Mesodermal cell (in vitro differentiated cells): ENCODE data around the gene MYOF.

Source experiments
- H3K27ac ChIP-seq: 2 replicates; pipeline ENCODE4 v1.7.0; 2013; ENCODE audit warnings: mild to moderate bottlenecking, low read depth, low read length, moderate library complexity; ENCODE audit not compliant: severe bottlenecking
- H3K36me3 ChIP-seq: 2 replicates; pipeline ENCODE4 v1.7.1; 2013; ENCODE audit warnings: mild to moderate bottlenecking, low read length, moderate library complexity; ENCODE audit not compliant: control insufficient read depth, insufficient read depth
- H3K4me1 ChIP-seq: one replicate; pipeline ENCODE4 v1.7.1; 2013; ENCODE audit warnings: mild to moderate bottlenecking, low read length; ENCODE audit not compliant: insufficient read depth, control insufficient read depth, poor library complexity, severe bottlenecking
- H3K4me3 ChIP-seq: 2 replicates; pipeline ENCODE4 v1.7.0; 2013; ENCODE audit warnings: low read length, control low read depth, mild to moderate bottlenecking; ENCODE audit not compliant: insufficient read depth, poor library complexity, severe bottlenecking; ENCODE audit errors: extremely low read depth
- H3K9me3 ChIP-seq: 2 replicates; pipeline ENCODE4 v1.7.1; 2013; ENCODE audit warnings: mild to moderate bottlenecking, low read length, moderate library complexity; ENCODE audit not compliant: control insufficient read depth
- WGBS, 2 experiments: methylation state at CpG; one replicate each; pipeline ENCODE4 v1.1.5; 2013; ENCODE audit warnings: missing lambda C conversion rate in 2 of 2; ENCODE audit not compliant: insufficient coverage in 2 of 2; 5-methylcytosine and 5-hydroxymethylcytosine counted together

Gene MYOF

GRCh38 chr10:93346108-93346507 is 136.0 kb downstream of the MYOF start:
- H3K9me3 ChIP-seq: no peaks in the 10 kb centered on the region
- H3K36me3 ChIP-seq: peaks cover 89% of the 10 kb centered on the region
- WGBS, 2 experiments: 70 to 92% methylated on average over 2 of the region's 3 CpGs
- H3K4me3 ChIP-seq: no peak overlapping the region
- peaks cover 4% of the 10 kb centered on the region for H3K4me1 ChIP-seq
- no peak overlapping the region for H3K27ac ChIP-seq

- Histone ChIP-seq H3K4me1 (peaks cover 4% of the 10 kb centered on the region), H3K4me3 (no peak overlapping the region), H3K36me3 (peaks cover 82% of the 10 kb centered on the region), H3K9me3 (no peaks in the 10 kb centered on the region), H3K27ac (no peak overlapping the region)
- 100% methylated on average over 1 of the region's 3 CpGs; no CpG with 5 or more reads in 1 of the 2 experiments for whole genome bisulfite sequencing, 2 experiments
Measured at GRCh38 chr10:93344691-93345090, 137.4 kb downstream of the MYOF start.

GRCh38 chr10:93342921-93343320 is 139.2 kb downstream of the MYOF start:
- Histone ChIP-seq H3K4me1 (peaks cover 4% of the 10 kb centered on the region), H3K27ac (no peak overlapping the region), H3K36me3 (peaks cover 80% of the 10 kb centered on the region), H3K4me3 (no peak overlapping the region), H3K9me3 (no peaks in the 10 kb centered on the region)
- WGBS, 2 experiments: 86 to 100% methylated on average over 1 to 2 of the region's 3 CpGs

- Histone ChIP-seq H3K36me3 (peaks cover 80% of the 10 kb centered on the region), H3K9me3 (no peaks in the 10 kb centered on the region), H3K4me1 (peaks cover 4% of the 10 kb centered on the region), H3K27ac (no peak overlapping the region), H3K4me3 (no peak overlapping the region)
- 83% methylated on average over 1 of the region's 4 CpGs; no CpG with 5 or more reads in 1 of the 2 experiments for WGBS, 2 experiments
Measured at GRCh38 chr10:93342366-93342765, 139.8 kb downstream of the MYOF start.

- peaks cover 14% of the 10 kb centered on the region for H3K4me1 ChIP-seq
- no peaks in the 10 kb centered on the region for H3K9me3 ChIP-seq
- 85 to 94% methylated on average over 7 of the region's 7 CpGs for WGBS, 2 experiments
- H3K36me3 ChIP-seq: peaks cover 85% of the 10 kb centered on the region
- H3K27ac ChIP-seq: no peak overlapping the region
- H3K4me3 ChIP-seq: no peak overlapping the region
Measured at GRCh38 chr10:93337309-93337721, 144.8 kb downstream of the MYOF start.

GRCh38 chr10:93336678-93337077 is 145.5 kb downstream of the MYOF start:
- WGBS, 2 experiments: 100% methylated on average over 1 of the region's 1 CpG; no CpG with 5 or more reads in 1 of the 2 experiments
- peaks cover 84% of the 10 kb centered on the region for H3K36me3 ChIP-seq
- H3K4me1 ChIP-seq: peaks cover 14% of the 10 kb centered on the region

GRCh38 chr10:93336110-93336509 is 146.0 kb downstream of the MYOF start:
- no peaks in the 10 kb centered on the region for H3K9me3 ChIP-seq
- H3K4me1 ChIP-seq: peaks cover 14% of the 10 kb centered on the region
- H3K36me3 ChIP-seq: peaks cover 85% of the 10 kb centered on the region
- WGBS, 2 experiments: 100% methylated on average over 4 to 5 of the region's 6 CpGs
- no peak overlapping the region for H3K4me3 ChIP-seq
- no peak overlapping the region for H3K27ac ChIP-seq

More at GRCh38 chr10:93336678-93337077, 145.5 kb downstream of the MYOF start:
- Histone ChIP-seq H3K9me3 (no peaks in the 10 kb centered on the region), H3K4me3 (no peak overlapping the region), H3K27ac (no peak overlapping the region)

- peaks cover 14% of the 10 kb centered on the region for H3K4me1 ChIP-seq
- 83 to 85% methylated on average over 8 of the region's 9 CpGs for WGBS, 2 experiments
- peaks cover 90% of the 10 kb centered on the region for H3K36me3 ChIP-seq
- H3K27ac ChIP-seq: no peak overlapping the region
- H3K9me3 ChIP-seq: no peaks in the 10 kb centered on the region
- H3K4me3 ChIP-seq: no peak overlapping the region
Measured at GRCh38 chr10:93334901-93335327, 147.2 kb downstream of the MYOF start.

- 79 to 93% methylated on average over 3 of the region's 3 CpGs for WGBS, 2 experiments
- Histone ChIP-seq H3K36me3 (peaks cover 94% of the 10 kb centered on the region), H3K4me1 (peaks cover 14% of the 10 kb centered on the region), H3K9me3 (no peaks in the 10 kb centered on the region), H3K4me3 (no peak overlapping the region), H3K27ac (no peak overlapping the region)
Measured at GRCh38 chr10:93334181-93334580, 148.0 kb downstream of the MYOF start.

- WGBS, 2 experiments: 70 to 73% methylated on average over 9 to 12 of the region's 15 CpGs
- no peak overlapping the region for H3K4me3 ChIP-seq
- peaks cover 14% of the 10 kb centered on the region for H3K4me1 ChIP-seq
- H3K9me3 ChIP-seq: no peaks in the 10 kb centered on the region
- peaks cover 94% of the 10 kb centered on the region for H3K36me3 ChIP-seq
- no peak overlapping the region for H3K27ac ChIP-seq
Measured at GRCh38 chr10:93333278-93333978, 148.7 kb downstream of the MYOF start.

GRCh38 chr10:93330824-93331223 is 151.3 kb downstream of the MYOF start:
- Histone ChIP-seq H3K36me3 (peaks cover 92% of the 10 kb centered on the region), H3K4me3 (no peak overlapping the region), H3K27ac (no peak overlapping the region), H3K9me3 (no peaks in the 10 kb centered on the region), H3K4me1 (peaks cover 14% of the 10 kb centered on the region)
- 87 to 95% methylated on average over 2 to 3 of the region's 3 CpGs for WGBS, 2 experiments
